Measurements from ENCODE around the gene FCRL3. TPM values are rescaled to one million over a fixed set of nuclear protein-coding genes. Genes with fewer than 3 reads are reported as not detected.

Gene FCRL3
- total and polyA plus RNA-seq, 2 of the 8 experiments (the other 6 are each of a cell fraction or from before 2014, with no cell fraction given): not detected

DNA sequence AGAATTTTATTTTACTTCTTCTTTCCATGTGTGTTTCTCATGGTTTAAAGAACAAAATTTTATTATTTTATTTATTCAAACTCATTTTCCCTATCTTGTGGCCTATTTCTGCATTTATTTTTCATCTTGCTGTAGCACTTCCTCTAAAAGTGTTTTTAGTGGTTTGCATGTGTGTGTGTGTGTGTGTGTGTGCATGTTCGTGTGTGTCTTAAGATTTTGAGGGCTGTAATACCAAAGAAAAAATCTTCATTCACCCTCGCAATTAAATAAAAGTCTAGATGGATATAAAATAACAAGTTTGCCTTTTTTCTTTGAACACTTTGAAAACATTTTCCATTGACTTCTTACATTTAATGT, 24.6 kb upstream of the FCRL3 start (continued):
- TF ChIP-seq CTBP2 (IDR thresholded peaks at IDR 0.05; ENCODE audit: borderline replicate concordance, insufficient read depth, insufficient read length, low read length): no peak
- TF ChIP-seq MAX (IDR thresholded peaks at IDR 0.05): no peak
